A673 (cell line): ENCODE measurements around the gene SLC4A2.

Source experiments
- CTCF ChIP-seq: fragments of 300-800, 200-600 bp; sonication (generic); conservative IDR thresholded peaks from 2 replicates; pipeline ENCODE4 v1.5.1; 2017; ENCODE audit warnings: low read depth, mild to moderate bottlenecking, antibody characterized with exemption, low read length, moderate library complexity, mixed read lengths
- EZH2 ChIP-seq: fragments of 200-600 bp; sonication (generic); IDR thresholded peaks from 2 replicates; pipeline ENCODE4 v1.6.1; 2017; ENCODE audit warnings: borderline replicate concordance, low read depth, mild to moderate bottlenecking, mixed read lengths, antibody characterized with exemption, low read length; ENCODE audit not compliant: poor library complexity, severe bottlenecking

GRCh38 chr7:151059367-151060112, at the start of gene SLC4A2:
- TF ChIP-seq CTCF (peak; percentile 58), EZH2 (no peak)
